ENCODE measurements around the gene IARS1. TPM values are rescaled to one million over a fixed set of nuclear protein-coding genes. Genes with fewer than 3 reads are reported as not detected.

The IARS1 gene
- total RNA-seq, 1 experiment from 2014 or later = 220 TPM

DNA sequence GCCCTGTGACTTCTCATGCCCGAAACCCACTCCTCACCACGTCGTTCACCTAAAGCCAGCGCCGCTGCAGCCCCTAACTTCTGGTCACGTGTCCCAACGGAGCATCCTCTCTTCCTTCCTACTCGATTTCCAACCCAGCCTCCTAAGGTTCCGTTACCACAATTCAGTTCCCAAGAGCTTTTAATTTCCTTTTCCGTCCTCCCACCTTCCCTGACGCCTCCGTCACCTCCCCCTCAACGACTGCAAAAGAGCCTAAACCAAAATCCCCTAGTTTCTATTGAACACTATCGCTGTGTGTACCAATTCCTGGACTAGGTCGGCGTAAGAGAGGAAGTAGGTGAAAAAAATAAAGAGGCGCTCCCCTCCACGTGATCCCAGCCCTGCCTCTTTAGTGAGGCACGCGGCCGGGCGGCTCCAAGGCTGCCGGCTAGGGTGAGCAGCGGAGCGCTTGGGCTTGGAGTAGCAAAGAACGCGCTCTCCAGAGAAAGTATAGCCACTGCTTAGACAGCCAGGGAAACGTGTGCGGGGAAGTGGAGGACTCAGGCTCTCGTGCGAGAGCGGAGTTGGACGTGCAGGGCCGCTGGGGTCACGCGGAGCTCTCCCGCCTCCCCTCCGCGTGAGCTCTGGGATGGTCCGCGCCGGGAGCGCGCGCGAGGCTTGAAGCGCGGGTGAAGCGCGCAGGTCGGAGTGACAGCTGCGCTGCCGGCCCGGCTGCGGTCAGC lies 31.9 kb upstream of the IARS1 start, which contains the start of the genes CENPP and NOL8:
CENPP (plus strand) TSS at position 685 of the 722 bp plus-strand sequence.
NOL8 (minus strand) TSS at position 82 of the 722 bp plus-strand sequence. CDS start 1,189 bp downstream, outside the sequence.
- H3K9me3 Mint-ChIP-seq = no peaks in the 10 kb centered on the region
- H3K27me3 Mint-ChIP-seq (ENCODE audit: low read depth) = no peaks in the 10 kb centered on the region
- CTCF ChIA-PET = interaction anchor here (0.8 to 1.9 kb wide), 7 partner anchors 169 to 466 kb away, joined by 3 to 6 read pairs (median 3); partner anchors contain the start of gene IPPK
- H3K4me3 Mint-ChIP-seq = peak within 1 kb of the TSS; percentile 99
- peaks cover 22% of the 10 kb centered on the region for H3K36me3 Mint-ChIP-seq
- ATAC-seq (peak; percentile 89), DNase-seq (ENCODE audit: low spot score) (peak; percentile 77)
- peak within 1 kb of the TSS; percentile 99 for H3K27ac Mint-ChIP-seq
- POLR2A ChIA-PET = interaction anchor here (1.4 kb wide), 1 partner anchor 345 kb away, joined by 4 read pairs; the partner anchor contains the start of gene IPPK
- H3K4me1 Mint-ChIP-seq = peaks cover 27% of the 10 kb centered on the region
- TF ChIP-seq SMAD3 (CRISPR knock-in tag; IDR thresholded peaks at IDR 0.05; ENCODE audit: borderline replicate concordance) (no peak), ESRRA (CRISPR knock-in tag; IDR thresholded peaks at IDR 0.05; ENCODE audit: borderline replicate concordance) (no peak), SOX15 (CRISPR knock-in tag; IDR thresholded peaks at IDR 0.05) (no peak), TCF7 (CRISPR knock-in tag; IDR thresholded peaks at IDR 0.05; ENCODE audit: low read depth) (no peak; the same call in 1 of the 2 replicates), MXD4 (CRISPR knock-in tag; IDR thresholded peaks at IDR 0.05; ENCODE audit: borderline replicate concordance) (no peak), ZBTB21 (CRISPR knock-in tag; IDR thresholded peaks at IDR 0.05; ENCODE audit: borderline replicate concordance) (no peak), SP1 (CRISPR knock-in tag; conservative IDR thresholded peaks at IDR 0.05) (peak; percentile 46), TEAD4 (CRISPR knock-in tag; IDR thresholded peaks at IDR 0.05) (0 out of 2 replicates have a peak, but pooled peaks have one; percentile 56), CBFB (CRISPR knock-in tag; IDR thresholded peaks at IDR 0.05; ENCODE audit: low read depth) (no peak), PRRX2 (CRISPR knock-in tag; IDR thresholded peaks at IDR 0.05) (no peak), CREB1 (CRISPR knock-in tag; IDR thresholded peaks at IDR 0.05) (no peak), NFYB (CRISPR knock-in tag; conservative IDR thresholded peaks at IDR 0.05; ENCODE audit: low read depth) (no peak), ETV6 (CRISPR knock-in tag; IDR thresholded peaks at IDR 0.05) (no peak; the same call in 1 of the 2 replicates), TEAD1 (CRISPR knock-in tag; IDR thresholded peaks at IDR 0.05) (no peak; the same call in 1 of the 2 replicates), NR3C1 (CRISPR knock-in tag; conservative IDR thresholded peaks at IDR 0.05; ENCODE audit: low read depth) (no peak), ZNF416 (CRISPR knock-in tag; IDR thresholded peaks at IDR 0.05) (0 out of 2 replicates have a peak, but pooled peaks have one; percentile 33)
- TF ChIP-seq, protein P1, sequence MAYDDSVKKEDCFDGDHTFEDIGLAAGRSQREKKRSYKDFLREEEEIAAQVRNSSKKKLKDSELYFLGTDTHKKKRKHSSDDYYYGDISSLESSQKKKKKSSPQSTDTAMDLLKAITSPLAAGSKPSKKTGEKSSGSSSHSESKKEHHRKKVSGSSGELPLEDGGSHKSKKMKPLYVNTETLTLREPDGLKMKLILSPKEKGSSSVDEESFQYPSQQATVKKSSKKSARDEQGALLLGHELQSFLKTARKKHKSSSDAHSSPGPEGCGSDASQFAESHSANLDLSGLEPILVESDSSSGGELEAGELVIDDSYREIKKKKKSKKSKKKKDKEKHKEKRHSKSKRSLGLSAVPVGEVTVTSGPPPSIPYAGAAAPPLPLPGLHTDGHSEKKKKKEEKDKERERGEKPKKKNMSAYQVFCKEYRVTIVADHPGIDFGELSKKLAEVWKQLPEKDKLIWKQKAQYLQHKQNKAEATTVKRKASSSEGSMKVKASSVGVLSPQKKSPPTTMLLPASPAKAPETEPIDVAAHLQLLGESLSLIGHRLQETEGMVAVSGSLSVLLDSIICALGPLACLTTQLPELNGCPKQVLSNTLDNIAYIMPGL (CRISPR knock-in tag; IDR thresholded peaks at IDR 0.05) = peak; percentile 70; the same call in 1 of the 2 replicates
- TF ChIP-seq, protein P2, sequence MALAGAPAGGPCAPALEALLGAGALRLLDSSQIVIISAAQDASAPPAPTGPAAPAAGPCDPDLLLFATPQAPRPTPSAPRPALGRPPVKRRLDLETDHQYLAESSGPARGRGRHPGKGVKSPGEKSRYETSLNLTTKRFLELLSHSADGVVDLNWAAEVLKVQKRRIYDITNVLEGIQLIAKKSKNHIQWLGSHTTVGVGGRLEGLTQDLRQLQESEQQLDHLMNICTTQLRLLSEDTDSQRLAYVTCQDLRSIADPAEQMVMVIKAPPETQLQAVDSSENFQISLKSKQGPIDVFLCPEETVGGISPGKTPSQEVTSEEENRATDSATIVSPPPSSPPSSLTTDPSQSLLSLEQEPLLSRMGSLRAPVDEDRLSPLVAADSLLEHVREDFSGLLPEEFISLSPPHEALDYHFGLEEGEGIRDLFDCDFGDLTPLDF (CRISPR knock-in tag; IDR thresholded peaks at IDR 0.05) = no peak
- TF ChIP-seq, protein P3, sequence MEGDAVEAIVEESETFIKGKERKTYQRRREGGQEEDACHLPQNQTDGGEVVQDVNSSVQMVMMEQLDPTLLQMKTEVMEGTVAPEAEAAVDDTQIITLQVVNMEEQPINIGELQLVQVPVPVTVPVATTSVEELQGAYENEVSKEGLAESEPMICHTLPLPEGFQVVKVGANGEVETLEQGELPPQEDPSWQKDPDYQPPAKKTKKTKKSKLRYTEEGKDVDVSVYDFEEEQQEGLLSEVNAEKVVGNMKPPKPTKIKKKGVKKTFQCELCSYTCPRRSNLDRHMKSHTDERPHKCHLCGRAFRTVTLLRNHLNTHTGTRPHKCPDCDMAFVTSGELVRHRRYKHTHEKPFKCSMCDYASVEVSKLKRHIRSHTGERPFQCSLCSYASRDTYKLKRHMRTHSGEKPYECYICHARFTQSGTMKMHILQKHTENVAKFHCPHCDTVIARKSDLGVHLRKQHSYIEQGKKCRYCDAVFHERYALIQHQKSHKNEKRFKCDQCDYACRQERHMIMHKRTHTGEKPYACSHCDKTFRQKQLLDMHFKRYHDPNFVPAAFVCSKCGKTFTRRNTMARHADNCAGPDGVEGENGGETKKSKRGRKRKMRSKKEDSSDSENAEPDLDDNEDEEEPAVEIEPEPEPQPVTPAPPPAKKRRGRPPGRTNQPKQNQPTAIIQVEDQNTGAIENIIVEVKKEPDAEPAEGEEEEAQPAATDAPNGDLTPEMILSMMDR (IDR thresholded peaks at IDR 0.05) = no peak
- TF ChIP-seq, protein P4, sequence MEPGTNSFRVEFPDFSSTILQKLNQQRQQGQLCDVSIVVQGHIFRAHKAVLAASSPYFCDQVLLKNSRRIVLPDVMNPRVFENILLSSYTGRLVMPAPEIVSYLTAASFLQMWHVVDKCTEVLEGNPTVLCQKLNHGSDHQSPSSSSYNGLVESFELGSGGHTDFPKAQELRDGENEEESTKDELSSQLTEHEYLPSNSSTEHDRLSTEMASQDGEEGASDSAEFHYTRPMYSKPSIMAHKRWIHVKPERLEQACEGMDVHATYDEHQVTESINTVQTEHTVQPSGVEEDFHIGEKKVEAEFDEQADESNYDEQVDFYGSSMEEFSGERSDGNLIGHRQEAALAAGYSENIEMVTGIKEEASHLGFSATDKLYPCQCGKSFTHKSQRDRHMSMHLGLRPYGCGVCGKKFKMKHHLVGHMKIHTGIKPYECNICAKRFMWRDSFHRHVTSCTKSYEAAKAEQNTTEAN (CRISPR knock-in tag; IDR thresholded peaks at IDR 0.05) = 0 out of 2 replicates have a peak, but pooled peaks have one; percentile 69
- TF ChIP-seq, protein P5, sequence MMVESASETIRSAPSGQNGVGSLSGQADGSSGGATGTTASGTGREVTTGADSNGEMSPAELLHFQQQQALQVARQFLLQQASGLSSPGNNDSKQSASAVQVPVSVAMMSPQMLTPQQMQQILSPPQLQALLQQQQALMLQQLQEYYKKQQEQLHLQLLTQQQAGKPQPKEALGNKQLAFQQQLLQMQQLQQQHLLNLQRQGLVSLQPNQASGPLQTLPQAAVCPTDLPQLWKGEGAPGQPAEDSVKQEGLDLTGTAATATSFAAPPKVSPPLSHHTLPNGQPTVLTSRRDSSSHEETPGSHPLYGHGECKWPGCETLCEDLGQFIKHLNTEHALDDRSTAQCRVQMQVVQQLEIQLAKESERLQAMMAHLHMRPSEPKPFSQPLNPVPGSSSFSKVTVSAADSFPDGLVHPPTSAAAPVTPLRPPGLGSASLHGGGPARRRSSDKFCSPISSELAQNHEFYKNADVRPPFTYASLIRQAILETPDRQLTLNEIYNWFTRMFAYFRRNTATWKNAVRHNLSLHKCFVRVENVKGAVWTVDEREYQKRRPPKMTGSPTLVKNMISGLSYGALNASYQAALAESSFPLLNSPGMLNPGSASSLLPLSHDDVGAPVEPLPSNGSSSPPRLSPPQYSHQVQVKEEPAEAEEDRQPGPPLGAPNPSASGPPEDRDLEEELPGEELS (CRISPR knock-in tag; IDR thresholded peaks at IDR 0.05) = peak; percentile 76; the same call in 1 of the 2 replicates
- TF ChIP-seq, protein P6, sequence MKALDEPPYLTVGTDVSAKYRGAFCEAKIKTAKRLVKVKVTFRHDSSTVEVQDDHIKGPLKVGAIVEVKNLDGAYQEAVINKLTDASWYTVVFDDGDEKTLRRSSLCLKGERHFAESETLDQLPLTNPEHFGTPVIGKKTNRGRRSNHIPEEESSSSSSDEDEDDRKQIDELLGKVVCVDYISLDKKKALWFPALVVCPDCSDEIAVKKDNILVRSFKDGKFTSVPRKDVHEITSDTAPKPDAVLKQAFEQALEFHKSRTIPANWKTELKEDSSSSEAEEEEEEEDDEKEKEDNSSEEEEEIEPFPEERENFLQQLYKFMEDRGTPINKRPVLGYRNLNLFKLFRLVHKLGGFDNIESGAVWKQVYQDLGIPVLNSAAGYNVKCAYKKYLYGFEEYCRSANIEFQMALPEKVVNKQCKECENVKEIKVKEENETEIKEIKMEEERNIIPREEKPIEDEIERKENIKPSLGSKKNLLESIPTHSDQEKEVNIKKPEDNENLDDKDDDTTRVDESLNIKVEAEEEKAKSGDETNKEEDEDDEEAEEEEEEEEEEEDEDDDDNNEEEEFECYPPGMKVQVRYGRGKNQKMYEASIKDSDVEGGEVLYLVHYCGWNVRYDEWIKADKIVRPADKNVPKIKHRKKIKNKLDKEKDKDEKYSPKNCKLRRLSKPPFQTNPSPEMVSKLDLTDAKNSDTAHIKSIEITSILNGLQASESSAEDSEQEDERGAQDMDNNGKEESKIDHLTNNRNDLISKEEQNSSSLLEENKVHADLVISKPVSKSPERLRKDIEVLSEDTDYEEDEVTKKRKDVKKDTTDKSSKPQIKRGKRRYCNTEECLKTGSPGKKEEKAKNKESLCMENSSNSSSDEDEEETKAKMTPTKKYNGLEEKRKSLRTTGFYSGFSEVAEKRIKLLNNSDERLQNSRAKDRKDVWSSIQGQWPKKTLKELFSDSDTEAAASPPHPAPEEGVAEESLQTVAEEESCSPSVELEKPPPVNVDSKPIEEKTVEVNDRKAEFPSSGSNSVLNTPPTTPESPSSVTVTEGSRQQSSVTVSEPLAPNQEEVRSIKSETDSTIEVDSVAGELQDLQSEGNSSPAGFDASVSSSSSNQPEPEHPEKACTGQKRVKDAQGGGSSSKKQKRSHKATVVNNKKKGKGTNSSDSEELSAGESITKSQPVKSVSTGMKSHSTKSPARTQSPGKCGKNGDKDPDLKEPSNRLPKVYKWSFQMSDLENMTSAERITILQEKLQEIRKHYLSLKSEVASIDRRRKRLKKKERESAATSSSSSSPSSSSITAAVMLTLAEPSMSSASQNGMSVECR (CRISPR knock-in tag; IDR thresholded peaks at IDR 0.05; ENCODE audit: borderline replicate concordance) = peak; percentile 92
- TF ChIP-seq, protein P7, sequence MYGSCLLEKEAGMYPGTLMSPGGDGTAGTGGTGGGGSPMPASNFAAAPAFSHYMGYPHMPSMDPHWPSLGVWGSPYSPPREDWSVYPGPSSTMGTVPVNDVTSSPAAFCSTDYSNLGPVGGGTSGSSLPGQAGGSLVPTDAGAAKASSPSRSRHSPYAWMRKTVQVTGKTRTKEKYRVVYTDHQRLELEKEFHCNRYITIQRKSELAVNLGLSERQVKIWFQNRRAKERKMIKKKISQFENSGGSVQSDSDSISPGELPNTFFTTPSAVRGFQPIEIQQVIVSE (CRISPR knock-in tag; IDR thresholded peaks at IDR 0.05; ENCODE audit: borderline replicate concordance) = no peak

Measured in WTC11 (cell line).